Right hindlimb (tissue), 1 donor: Measurements from ENCODE around the gene CPLX3.

ENCODE experiments used
- DNase-seq: peaks from one replicate; pipeline ENCODE4 v3.0.0-alpha.2; 2018

Gene CPLX3

GRCh38 chr15:74807282-74807681, 19.1 kb upstream of the CPLX3 start:
- no peak for DNase-seq

- DNase-seq = no peak
Observed at GRCh38 chr15:74808078-74808839, 18.2 kb upstream of the CPLX3 start.

GRCh38 chr15:74808840-74809229, 17.6 kb upstream of the CPLX3 start:
- no peak for DNase-seq

GRCh38 chr15:74809242-74809641, 17.2 kb upstream of the CPLX3 start:
- DNase-seq = no peak

- no peak for DNase-seq
Observed at GRCh38 chr15:74809956-74810355, 16.5 kb upstream of the CPLX3 start.

DNA sequence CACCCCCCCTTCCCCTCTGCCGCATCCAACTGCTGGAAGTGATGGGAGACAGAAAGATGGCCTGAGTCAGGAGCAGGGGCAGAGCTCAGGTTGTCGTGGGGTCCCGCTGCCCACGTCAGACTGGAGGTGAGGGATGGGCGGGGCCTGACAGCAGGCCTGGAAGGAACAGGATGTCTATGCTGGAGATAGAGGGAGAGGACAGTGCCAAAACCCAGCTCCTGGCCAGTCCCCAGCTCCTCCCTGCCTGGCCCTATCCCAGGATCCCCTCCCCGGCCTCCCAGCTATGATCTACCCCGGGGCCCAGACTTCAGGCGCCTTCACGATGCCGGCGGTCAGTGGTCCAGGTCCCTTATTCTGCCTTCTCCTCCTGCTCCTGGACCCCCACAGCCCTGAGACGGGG, 13.9 kb upstream of the CPLX3 start, which contains the start of gene LMAN1L:
Gene LMAN1L (plus strand): TSS at position 303 of the 400 bp plus-strand sequence. CDS start 20 bp downstream, at position 323.
- DNase-seq = no peak

- no peak for DNase-seq
Observed at GRCh38 chr15:74815121-74815934, 11.1 kb upstream of the CPLX3 start.

GRCh38 chr15:74815961-74816360, 10.5 kb upstream of the CPLX3 start:
- DNase-seq = no peak

DNA sequence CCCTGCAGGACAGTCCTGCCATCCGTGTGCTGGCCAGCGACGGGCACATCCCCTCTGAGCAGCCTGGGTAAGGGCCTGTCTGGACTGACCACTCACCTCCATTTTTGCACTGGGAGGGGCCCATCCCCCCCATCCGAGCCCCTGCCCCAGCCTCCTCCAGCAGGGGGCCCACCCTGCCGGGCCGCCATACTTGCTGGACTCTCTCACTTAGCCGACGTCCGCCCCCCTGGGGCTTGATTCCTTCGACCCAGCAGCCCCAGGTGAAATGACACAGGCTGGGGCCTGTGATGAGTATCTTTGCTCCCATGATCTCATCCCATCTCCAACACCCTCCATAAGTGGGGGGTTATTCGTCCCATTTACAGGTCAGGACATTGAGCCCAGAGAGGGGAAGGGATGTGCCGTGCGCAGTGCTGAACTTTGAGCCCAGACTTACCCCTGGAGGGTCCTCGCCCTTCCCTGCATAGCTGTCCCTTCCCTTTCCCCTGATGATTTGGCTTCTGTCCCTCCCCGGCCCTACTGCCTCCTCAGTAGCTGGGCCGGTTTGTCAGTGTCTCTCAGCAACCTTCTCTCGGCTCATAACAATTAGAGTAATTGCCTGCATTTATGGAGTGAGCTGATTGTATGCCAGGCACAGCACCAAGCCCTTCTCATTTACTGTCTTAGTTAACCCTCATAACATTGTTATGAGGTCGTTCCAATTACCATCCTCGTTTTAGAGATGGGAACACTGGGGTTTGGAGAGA, 9.6 kb upstream of the CPLX3 start:
- no peak for DNase-seq

GRCh38 chr15:74817370-74817737, 9.1 kb upstream of the CPLX3 start:
- DNase-seq = no peak

- no peak for DNase-seq
Observed at GRCh38 chr15:74820056-74820455, 6.4 kb upstream of the CPLX3 start.

DNA sequence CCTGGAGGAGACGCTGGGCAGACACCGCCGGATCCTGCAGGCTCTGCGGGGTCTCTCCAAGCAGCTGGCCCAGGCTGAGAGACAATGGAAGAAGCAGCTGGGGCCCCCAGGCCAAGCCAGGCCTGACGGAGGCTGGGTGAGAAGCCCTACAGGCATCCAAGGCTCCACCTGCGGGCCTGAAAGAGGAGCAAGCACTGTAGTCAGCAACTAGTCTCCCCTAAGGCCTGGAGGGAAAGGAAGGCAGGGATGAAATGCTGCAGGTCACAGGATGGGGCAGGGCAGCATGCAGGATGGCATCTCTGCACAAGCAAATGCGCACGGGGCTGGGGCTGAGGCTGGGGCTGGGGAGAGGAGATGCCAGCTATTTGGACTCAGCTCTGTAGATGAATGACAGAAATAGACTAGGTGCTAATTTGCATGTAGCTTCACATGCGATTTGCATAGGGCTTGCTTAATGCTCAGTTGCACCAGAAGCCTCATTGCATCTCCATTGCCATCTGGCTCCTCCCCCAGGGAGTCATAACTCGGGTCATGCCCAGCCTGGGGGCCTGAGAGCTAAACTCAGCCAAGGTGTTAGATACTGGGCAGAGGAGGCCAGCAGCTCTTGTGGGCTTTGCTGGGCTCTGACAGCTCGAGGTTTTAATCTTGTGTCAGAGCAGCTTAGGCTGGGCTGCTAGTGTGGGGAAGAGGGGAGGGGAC, 5.2 kb upstream of the CPLX3 start:
- no peak for DNase-seq

- DNase-seq = no peak
Observed at GRCh38 chr15:74821790-74822158, 4.7 kb upstream of the CPLX3 start.

DNA sequence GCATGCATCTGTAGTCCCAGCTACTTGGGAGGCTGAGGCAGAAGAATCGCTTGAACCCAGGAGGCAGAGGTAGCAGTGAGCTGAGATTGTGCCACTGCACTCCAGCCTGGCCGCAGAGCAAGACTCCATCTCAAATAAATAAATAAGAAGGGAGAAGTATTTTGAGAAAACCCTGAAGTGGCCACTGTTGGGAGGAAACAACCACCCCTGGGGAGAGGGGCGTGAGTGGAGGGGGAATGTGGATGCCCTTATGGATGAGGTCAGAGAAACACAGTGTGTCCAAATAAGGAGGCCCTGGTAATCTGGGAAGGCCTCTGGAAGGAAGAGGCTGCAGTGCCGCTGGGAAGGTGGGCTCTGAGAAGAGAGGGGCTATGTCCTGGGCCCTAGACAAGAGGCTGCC, 4.2 kb upstream of the CPLX3 start:
- DNase-seq = no peak

GRCh38 chr15:74823324-74823723, 3.1 kb upstream of the CPLX3 start:
- no peak for DNase-seq

DNA sequence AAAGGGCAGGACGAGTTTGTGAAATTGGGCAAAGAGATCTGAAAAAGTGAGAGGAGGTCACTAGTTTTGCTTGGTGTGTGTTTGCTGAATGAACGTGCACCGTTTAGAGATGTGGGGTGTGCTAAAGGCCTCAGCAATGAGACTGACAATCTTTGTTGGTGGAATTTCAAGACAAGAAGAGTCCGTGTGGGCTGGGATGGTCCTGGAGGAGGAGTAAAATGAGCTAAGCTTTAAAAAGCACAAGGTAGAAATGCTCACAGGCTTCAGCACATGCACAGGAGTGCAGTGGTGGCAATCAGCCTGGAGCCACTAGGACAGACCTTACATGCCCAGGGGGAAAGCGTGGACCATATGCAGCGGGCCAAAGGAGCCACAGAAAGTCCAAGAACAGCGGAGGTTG, 1.5 kb upstream of the CPLX3 start:
- no peak for DNase-seq

- no peak for DNase-seq
Observed at GRCh38 chr15:74825866-74826265, 561 bp upstream of the CPLX3 start.

GRCh38 chr15:74826921-74827320, 494 bp downstream of the CPLX3 start:
- DNase-seq = no peak

DNA sequence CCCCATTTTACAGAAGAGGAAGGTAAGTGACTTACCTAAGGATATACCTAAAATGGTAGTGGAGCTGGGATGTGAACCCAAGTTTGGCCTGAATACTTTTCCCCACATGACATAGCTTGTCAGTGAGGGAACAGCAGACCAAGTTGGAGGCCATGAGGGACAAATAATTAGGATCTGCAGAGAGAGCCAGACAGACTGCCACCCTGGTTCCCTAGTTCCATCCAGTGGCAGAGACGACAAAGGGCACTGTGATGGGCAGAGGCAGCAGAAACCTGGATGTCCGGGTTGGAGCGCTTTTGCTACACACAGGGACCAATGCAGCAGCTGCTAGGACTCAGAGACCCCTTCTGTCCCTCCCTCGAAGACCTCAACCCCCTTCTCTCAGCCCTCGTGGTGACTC, 1.2 kb downstream of the CPLX3 start:
- DNase-seq = no peak

- no peak for DNase-seq
Observed at GRCh38 chr15:74828835-74829234, 2.4 kb downstream of the CPLX3 start.

- no peak for DNase-seq
Observed at GRCh38 chr15:74829486-74829885, 3.1 kb downstream of the CPLX3 start.

DNA sequence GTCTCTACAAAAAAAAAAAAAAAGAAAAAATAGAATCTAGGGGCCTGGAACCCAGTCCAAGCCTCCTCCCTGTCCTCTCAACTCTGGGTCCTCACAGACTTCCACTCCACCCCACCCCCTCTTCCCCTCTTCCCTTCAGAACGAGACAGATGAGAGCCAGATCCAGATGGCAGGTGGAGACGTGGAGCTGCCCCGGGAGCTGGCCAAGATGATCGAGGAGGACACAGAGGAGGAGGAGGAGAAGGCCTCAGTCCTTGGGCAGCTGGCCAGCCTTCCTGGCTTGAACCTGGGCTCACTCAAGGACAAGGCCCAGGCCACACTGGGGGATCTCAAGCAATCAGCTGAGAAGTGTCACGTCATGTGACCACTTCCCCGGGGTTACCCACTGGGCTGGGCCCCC, 3.6 kb downstream of the CPLX3 start:
- DNase-seq = no peak

DNA sequence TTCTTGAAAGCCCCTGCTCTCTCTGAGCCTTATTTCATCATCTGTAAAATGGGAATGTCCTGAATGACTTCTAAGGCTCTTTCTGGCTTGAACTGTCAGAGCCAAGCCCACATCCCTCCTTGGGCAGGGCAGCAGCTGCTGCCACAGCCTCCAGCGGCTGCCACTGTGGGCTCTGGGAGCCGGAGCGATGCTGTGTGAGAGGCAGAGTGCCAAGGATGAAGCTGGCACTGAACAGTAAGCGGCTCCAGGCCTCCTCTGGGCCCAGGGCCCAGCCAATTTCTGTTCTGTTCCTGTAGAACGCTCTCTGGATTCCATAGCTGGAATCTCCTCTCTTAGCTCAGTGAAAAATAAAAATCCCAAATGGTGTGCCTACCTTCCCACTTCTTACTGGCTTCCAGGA, 4.4 kb downstream of the CPLX3 start:
- DNase-seq = peak; percentile 65
